Glomerular visceral epithelial cell (primary cell): ENCODE data around the gene PDXDC1.
"Not testable (repeated sequence)": the region's sequence is repeated elsewhere in the genome, so short reads cannot be mapped to it uniquely, and the experiment has no call there.

Experiments
- DNase-seq: peaks from one replicate; pipeline ENCODE4 v3.0.0-alpha.2; 2016; ENCODE audit errors: extremely low spot score

Gene PDXDC1

GRCh38 chr16:15132719-15133428 lies 158.0 kb downstream of the PDXDC1 start:
- not testable (repeated sequence) for DNase-seq

GRCh38 chr16:15133554-15133953 lies 158.7 kb downstream of the PDXDC1 start:
- DNase-seq, result not testable (repeated sequence)

GRCh38 chr16:15134752-15135482 lies 160.1 kb downstream of the PDXDC1 start:
- not testable (repeated sequence) for DNase-seq

- not testable (repeated sequence) for DNase-seq
Measured at GRCh38 chr16:15135483-15136360, 160.9 kb downstream of the PDXDC1 start.

GRCh38 chr16:15137514-15137913 lies 162.7 kb downstream of the PDXDC1 start:
- DNase-seq, result not testable (repeated sequence)

- DNase-seq, result not testable (repeated sequence)
Measured at GRCh38 chr16:15140444-15141365, 165.9 kb downstream of the PDXDC1 start.

GRCh38 chr16:15141586-15141985 lies 166.8 kb downstream of the PDXDC1 start:
- DNase-seq, result no peak

GRCh38 chr16:15142107-15142890 lies 167.5 kb downstream of the PDXDC1 start:
- not testable (repeated sequence) for DNase-seq

GRCh38 chr16:15142891-15143600 lies 168.2 kb downstream of the PDXDC1 start:
- not testable (repeated sequence) for DNase-seq

- not testable (repeated sequence) for DNase-seq
Measured at GRCh38 chr16:15143601-15144091, 168.8 kb downstream of the PDXDC1 start.

- not testable (repeated sequence) for DNase-seq
Measured at GRCh38 chr16:15144092-15144631, 169.3 kb downstream of the PDXDC1 start.

GRCh38 chr16:15144781-15145417 lies 170.1 kb downstream of the PDXDC1 start:
- not testable (repeated sequence) for DNase-seq

- not testable (repeated sequence) for DNase-seq
Measured at GRCh38 chr16:15145418-15146263, 170.8 kb downstream of the PDXDC1 start.

GRCh38 chr16:15146264-15146662 lies 171.4 kb downstream of the PDXDC1 start:
- DNase-seq, result not testable (repeated sequence)

- not testable (repeated sequence) for DNase-seq
Measured at GRCh38 chr16:15148831-15149230, 174.0 kb downstream of the PDXDC1 start.

- DNase-seq, result not testable (repeated sequence)
Measured at GRCh38 chr16:15149260-15149659, 174.4 kb downstream of the PDXDC1 start.

GRCh38 chr16:15154005-15154404 lies 179.2 kb downstream of the PDXDC1 start:
- DNase-seq, result not testable (repeated sequence)
